GM12801 (cell line): Measurements from ENCODE around the gene ETFRF1.

ENCODE experiments used
- TF ChIP-seq, protein P1 (sequence below): IDR thresholded peaks from one replicate; pipeline ENCODE4 v1.5.1; 2011; ENCODE audit warnings: control low read depth; ENCODE audit not compliant: insufficient read length; ENCODE audit errors: extremely low read depth

ETFRF1 gene

DNA sequence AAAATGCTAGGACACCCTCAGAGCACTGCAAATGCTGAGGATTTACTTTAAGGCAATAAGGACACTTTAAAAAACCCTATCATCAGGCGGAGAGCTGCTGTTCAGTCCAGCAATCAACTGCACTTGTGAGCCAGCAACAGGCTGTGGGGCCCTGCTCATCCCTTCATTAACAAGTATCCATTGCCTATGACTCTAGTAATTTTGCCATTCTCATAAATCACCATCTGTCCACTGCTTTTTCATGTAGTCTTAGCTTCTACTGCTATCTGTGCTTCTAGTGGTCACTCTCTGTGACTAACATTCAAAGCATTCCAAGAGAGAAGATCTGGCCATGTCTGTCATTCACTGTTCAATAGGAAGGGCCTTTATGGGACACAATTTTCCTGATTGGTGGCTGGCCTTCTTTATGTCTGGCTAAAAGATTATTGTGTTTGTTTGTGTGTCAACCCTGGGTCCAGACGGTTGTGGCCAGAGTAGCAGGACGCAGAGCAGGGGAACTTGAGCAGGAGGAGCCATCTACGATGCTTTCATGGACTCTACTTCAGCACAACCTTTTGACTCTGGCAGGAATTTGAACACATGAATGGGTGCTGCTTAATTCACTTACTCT, 59.3 kb downstream of the ETFRF1 start:
- TF ChIP-seq, protein P1, sequence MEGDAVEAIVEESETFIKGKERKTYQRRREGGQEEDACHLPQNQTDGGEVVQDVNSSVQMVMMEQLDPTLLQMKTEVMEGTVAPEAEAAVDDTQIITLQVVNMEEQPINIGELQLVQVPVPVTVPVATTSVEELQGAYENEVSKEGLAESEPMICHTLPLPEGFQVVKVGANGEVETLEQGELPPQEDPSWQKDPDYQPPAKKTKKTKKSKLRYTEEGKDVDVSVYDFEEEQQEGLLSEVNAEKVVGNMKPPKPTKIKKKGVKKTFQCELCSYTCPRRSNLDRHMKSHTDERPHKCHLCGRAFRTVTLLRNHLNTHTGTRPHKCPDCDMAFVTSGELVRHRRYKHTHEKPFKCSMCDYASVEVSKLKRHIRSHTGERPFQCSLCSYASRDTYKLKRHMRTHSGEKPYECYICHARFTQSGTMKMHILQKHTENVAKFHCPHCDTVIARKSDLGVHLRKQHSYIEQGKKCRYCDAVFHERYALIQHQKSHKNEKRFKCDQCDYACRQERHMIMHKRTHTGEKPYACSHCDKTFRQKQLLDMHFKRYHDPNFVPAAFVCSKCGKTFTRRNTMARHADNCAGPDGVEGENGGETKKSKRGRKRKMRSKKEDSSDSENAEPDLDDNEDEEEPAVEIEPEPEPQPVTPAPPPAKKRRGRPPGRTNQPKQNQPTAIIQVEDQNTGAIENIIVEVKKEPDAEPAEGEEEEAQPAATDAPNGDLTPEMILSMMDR = no peak
